H1 (cell line): ENCODE measurements around the gene GRK3. TPM values are rescaled to one million over a fixed set of nuclear protein-coding genes. Genes with fewer than 3 reads are reported as not detected.

Experiments used
- CHD7 ChIP-seq: fragments of 300-600 bp; sonication (generic); IDR thresholded peaks from 2 replicates; pipeline ENCODE4 v1.7.1; 2012; ENCODE audit warnings: low read length, moderate library complexity, mild to moderate bottlenecking, inconsistent platforms; ENCODE audit not compliant: insufficient replicate concordance
- EP300 ChIP-seq, 2 experiments: IDR thresholded peaks; 1 replicate in 1 of 2; 2 replicates in 1 of 2; pipeline ENCODE4 v1.6.1; 2011 to 2012; ENCODE audit warnings: low read depth in 2 of 2, low read length in 2 of 2, mild to moderate bottlenecking in 2 of 2, borderline replicate concordance in 1 of 2, inconsistent platforms in 1 of 2, moderate library complexity in 1 of 2
- polyA plus RNA-seq, 7 experiments: library from polyadenylated mRNA; depleted of rRNA in 3 of 7; stranded (reverse) in 5 of 7; unstranded in 2 of 7; fragments of >200 nt in 5 of 7; fragments of 200-250 nt in 2 of 7; gene quantifications; 1 replicate in 5 of 7; 2 replicates in 1 of 7; 4 replicates in 1 of 7; pipeline versions ENCODE4 v1.2.1 to v1.2.3, GENCODE V29; 2011 to 2013; ENCODE audit warnings: missing spikeins in 2 of 7, mixed read lengths in 2 of 7
- total RNA-seq: library from RNA; stranded (reverse); fragmentation: NEBNext Ultra II Directional; extraction: Animal tissue kit (Norgen Biotek cat#: 25700); gene quantifications from 2 replicates; pipeline ENCODE4 v1.2.1, GENCODE V29; 2021

GRK3 gene
- total and polyA plus RNA-seq, 2 of the 8 experiments (the other 6 are each of a cell fraction or from before 2014, with no cell fraction given): 7.5 to 35.3 TPM

GRCh38 chr22:25716637-25717036, 152.2 kb downstream of the GRK3 start (continued):
- no peak for TF ChIP-seq CHD7
- TF ChIP-seq EP300 (IDR thresholded peaks at IDR 0.05; ENCODE audit: borderline replicate concordance in 1 of 2, low read depth in 2 of 2, low read length in 2 of 2): no peak
